Measurements from ENCODE around the gene DONSON.

- TF ChIP-seq, protein P1, sequence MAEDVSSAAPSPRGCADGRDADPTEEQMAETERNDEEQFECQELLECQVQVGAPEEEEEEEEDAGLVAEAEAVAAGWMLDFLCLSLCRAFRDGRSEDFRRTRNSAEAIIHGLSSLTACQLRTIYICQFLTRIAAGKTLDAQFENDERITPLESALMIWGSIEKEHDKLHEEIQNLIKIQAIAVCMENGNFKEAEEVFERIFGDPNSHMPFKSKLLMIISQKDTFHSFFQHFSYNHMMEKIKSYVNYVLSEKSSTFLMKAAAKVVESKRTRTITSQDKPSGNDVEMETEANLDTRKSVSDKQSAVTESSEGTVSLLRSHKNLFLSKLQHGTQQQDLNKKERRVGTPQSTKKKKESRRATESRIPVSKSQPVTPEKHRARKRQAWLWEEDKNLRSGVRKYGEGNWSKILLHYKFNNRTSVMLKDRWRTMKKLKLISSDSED (CRISPR knock-in tag; IDR thresholded peaks at IDR 0.05) = no peak
- TF ChIP-seq, protein P2, sequence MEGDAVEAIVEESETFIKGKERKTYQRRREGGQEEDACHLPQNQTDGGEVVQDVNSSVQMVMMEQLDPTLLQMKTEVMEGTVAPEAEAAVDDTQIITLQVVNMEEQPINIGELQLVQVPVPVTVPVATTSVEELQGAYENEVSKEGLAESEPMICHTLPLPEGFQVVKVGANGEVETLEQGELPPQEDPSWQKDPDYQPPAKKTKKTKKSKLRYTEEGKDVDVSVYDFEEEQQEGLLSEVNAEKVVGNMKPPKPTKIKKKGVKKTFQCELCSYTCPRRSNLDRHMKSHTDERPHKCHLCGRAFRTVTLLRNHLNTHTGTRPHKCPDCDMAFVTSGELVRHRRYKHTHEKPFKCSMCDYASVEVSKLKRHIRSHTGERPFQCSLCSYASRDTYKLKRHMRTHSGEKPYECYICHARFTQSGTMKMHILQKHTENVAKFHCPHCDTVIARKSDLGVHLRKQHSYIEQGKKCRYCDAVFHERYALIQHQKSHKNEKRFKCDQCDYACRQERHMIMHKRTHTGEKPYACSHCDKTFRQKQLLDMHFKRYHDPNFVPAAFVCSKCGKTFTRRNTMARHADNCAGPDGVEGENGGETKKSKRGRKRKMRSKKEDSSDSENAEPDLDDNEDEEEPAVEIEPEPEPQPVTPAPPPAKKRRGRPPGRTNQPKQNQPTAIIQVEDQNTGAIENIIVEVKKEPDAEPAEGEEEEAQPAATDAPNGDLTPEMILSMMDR (CRISPR knock-in tag; IDR thresholded peaks at IDR 0.05) = no peak
- TF ChIP-seq YY1 (IDR thresholded peaks at IDR 0.05; ENCODE audit: insufficient read depth, insufficient replicate concordance, low read depth, low read length) = no peak
- no peak for TF ChIP-seq HNRNPL (IDR thresholded peaks at IDR 0.05; ENCODE audit: low read depth, low read length)
- TF ChIP-seq ZNF615 (CRISPR knock-in tag; IDR thresholded peaks at IDR 0.05; ENCODE audit: borderline replicate concordance) = no peak
- TF ChIP-seq SP140L (CRISPR knock-in tag; IDR thresholded peaks at IDR 0.05; ENCODE audit: borderline replicate concordance) = no peak
- TF ChIP-seq ZNF354B (CRISPR knock-in tag; IDR thresholded peaks at IDR 0.05) = no peak
- no peak for TF ChIP-seq BHLHE40 (IDR thresholded peaks at IDR 0.05; ENCODE audit: low read length)
- no peak for TF ChIP-seq ZFP82 (CRISPR knock-in tag; IDR thresholded peaks at IDR 0.05; ENCODE audit: borderline replicate concordance)
- TF ChIP-seq ZFYVE20 (CRISPR knock-in tag; IDR thresholded peaks at IDR 0.05; ENCODE audit: borderline replicate concordance, low read depth) = no peak
- TF ChIP-seq ZBTB7A (CRISPR knock-in tag; IDR thresholded peaks at IDR 0.05) = no peak
- no peak for TF ChIP-seq XRCC5 (optimal IDR thresholded peaks at IDR 0.05; ENCODE audit: low read length)
These were observed 33.8 kb upstream of the DONSON start for GRCh38 chr21:33622253-33622652.
